Astrocyte (in vitro differentiated cells and primary cell): ENCODE data around the gene SLC35F2. TPM values are rescaled to one million over a fixed set of nuclear protein-coding genes. Genes with fewer than 3 reads are reported as not detected.

Source experiments
- DNase-seq: peaks from one replicate; pipeline ENCODE4 v3.0.0-alpha.2; 2010; ENCODE audit warnings: low read depth
- FAIRE-seq: peaks from 2 replicates; lab custom pipeline; 2011; peaks lifted over from hg19 to GRCh38; lab: Jason Lieb, UNC
- H2AFZ ChIP-seq: 2 replicates; pipeline ENCODE4 v1.6.0; 2012; ENCODE audit warnings: low read depth, low read length, inconsistent platforms
- H3K27ac ChIP-seq: 2 replicates; pipeline ENCODE4 v1.5.1; 2011; ENCODE audit warnings: low read depth, low read length, inconsistent platforms
- H3K27me3 ChIP-seq: 2 replicates; pipeline ENCODE4 v1.6.0; 2011; ENCODE audit warnings: low read length, inconsistent platforms; ENCODE audit not compliant: insufficient read depth
- H3K36me3 ChIP-seq: 2 replicates; pipeline ENCODE4 v1.5.1; 2011; ENCODE audit warnings: low read length, inconsistent platforms; ENCODE audit not compliant: insufficient read depth
- H3K4me1 ChIP-seq: 2 replicates; pipeline ENCODE4 v1.5.1; 2011; ENCODE audit warnings: low read length, inconsistent platforms; ENCODE audit not compliant: insufficient read depth
- H3K4me2 ChIP-seq: 2 replicates; pipeline ENCODE4 v1.6.0; 2012; ENCODE audit warnings: low read length, inconsistent platforms
- H3K4me3 ChIP-seq: 2 replicates; pipeline ENCODE4 v1.5.1; 2011; ENCODE audit warnings: low read depth, mild to moderate bottlenecking, low read length, inconsistent platforms; ENCODE audit not compliant: insufficient read depth
- H3K79me2 ChIP-seq: 2 replicates; pipeline ENCODE4 v1.6.0; 2012; ENCODE audit warnings: mild to moderate bottlenecking, low read length, inconsistent platforms; ENCODE audit not compliant: insufficient read depth
- H3K9ac ChIP-seq: 2 replicates; pipeline ENCODE4 v1.6.0; 2012; ENCODE audit warnings: mild to moderate bottlenecking, low read length, inconsistent platforms
- H3K9me3 ChIP-seq: 2 replicates; pipeline ENCODE4 v1.5.1; 2012; ENCODE audit warnings: low read depth, mild to moderate bottlenecking, low read length, inconsistent platforms; ENCODE audit not compliant: insufficient read depth
- H4K20me1 ChIP-seq: 2 replicates; pipeline ENCODE4 v1.6.0; 2012; ENCODE audit warnings: low read length, inconsistent platforms; ENCODE audit not compliant: insufficient read depth
- H3K27ac Mint-ChIP-seq: one replicate; pipeline ENCODE4 v1.8.0; 2021; ENCODE audit warnings: mild to moderate bottlenecking, mixed read lengths; ENCODE audit not compliant: unreplicated experiment
- H3K27me3 Mint-ChIP-seq: one replicate; pipeline ENCODE4 v1.8.0; 2021; ENCODE audit warnings: low read depth, mixed read lengths; ENCODE audit not compliant: unreplicated experiment
- H3K36me3 Mint-ChIP-seq: one replicate; pipeline ENCODE4 v1.8.0; 2021; ENCODE audit warnings: low read depth, mixed read lengths; ENCODE audit not compliant: unreplicated experiment
- H3K4me1 Mint-ChIP-seq: one replicate; pipeline ENCODE4 v1.8.0; 2021; ENCODE audit warnings: low read depth, mixed read lengths; ENCODE audit not compliant: unreplicated experiment
- H3K4me3 Mint-ChIP-seq: one replicate; pipeline ENCODE4 v1.8.0; 2021; ENCODE audit warnings: mild to moderate bottlenecking, moderate library complexity, mixed read lengths; ENCODE audit not compliant: unreplicated experiment
- H3K9me3 Mint-ChIP-seq: one replicate; pipeline ENCODE4 v1.8.0; 2021; ENCODE audit warnings: mild to moderate bottlenecking, mixed read lengths; ENCODE audit not compliant: unreplicated experiment
- EZH2 ChIP-seq: IDR thresholded peaks from 2 replicates; pipeline ENCODE4 v1.6.1; 2012; ENCODE audit warnings: mild to moderate bottlenecking, low read length, inconsistent platforms; ENCODE audit not compliant: insufficient read depth
- total RNA-seq: library from RNA; stranded (reverse); gene quantifications from 2 replicates; pipeline ENCODE4 v1.2.1, GENCODE V29; 2021
- TF ChIP-seq, protein P1 (sequence below): IDR thresholded peaks from 2 replicates; pipeline ENCODE4 v1.5.1; 2011; ENCODE audit warnings: low read depth, mild to moderate bottlenecking, inconsistent platforms, low read length, moderate library complexity; ENCODE audit not compliant: insufficient read depth

Gene SLC35F2
- total RNA-seq, 1 donor from 2014 or later: 52.5 TPM

DNA sequence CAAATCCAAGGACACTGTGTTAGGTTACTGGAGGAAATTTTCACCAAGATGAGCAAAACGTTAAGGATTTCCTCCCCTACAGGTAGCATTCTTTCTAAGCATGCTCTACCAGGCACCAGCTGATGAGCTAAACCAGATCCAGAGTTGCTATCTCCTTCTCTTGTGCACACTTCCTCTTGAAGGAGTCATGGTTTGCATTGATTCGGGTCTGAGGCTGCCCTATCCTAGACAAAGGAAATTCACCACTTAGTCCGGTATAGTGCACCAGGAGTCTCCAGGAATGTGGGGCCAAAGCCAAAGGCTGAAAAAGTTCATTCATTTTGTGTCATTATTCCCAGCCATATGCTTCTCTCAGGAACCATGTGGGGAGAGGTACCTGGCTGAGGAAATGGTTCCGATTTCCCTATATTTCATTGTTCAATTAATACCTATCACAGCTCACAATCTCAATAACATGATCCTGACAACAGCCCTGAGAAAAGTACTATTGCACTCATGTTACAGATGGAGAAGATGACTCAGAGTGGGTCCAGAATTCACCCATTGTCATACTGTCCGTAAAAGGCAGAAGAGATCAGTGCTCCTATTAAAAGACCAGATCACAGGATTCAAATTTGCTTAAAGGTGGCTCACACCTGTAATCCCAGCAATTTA lies 39.1 kb downstream of the SLC35F2 start:
- Mint-ChIP-seq H3K4me1 (peaks cover 35% of the 10 kb centered on the region), H3K27me3 (no peaks in the 10 kb centered on the region), H3K4me3 (no peak overlapping the region), H3K27ac (peak overlapping the region; percentile 54), H3K36me3 (no peaks in the 10 kb centered on the region), H3K9me3 (no peaks in the 10 kb centered on the region)
- H3K4me3 ChIP-seq: no peak overlapping the region
- H2AFZ ChIP-seq: no peak overlapping the region
- H3K9ac ChIP-seq: no peak overlapping the region
- peaks cover 5% of the 10 kb centered on the region for H4K20me1 ChIP-seq
- peaks cover 35% of the 10 kb centered on the region for H3K79me2 ChIP-seq
- peak overlapping the region; percentile 13 for H3K4me2 ChIP-seq
- FAIRE-seq (no peak), DNase-seq (peak; percentile 66)
- no peaks in the 10 kb centered on the region for H3K36me3 ChIP-seq
- TF ChIP-seq, protein P1, sequence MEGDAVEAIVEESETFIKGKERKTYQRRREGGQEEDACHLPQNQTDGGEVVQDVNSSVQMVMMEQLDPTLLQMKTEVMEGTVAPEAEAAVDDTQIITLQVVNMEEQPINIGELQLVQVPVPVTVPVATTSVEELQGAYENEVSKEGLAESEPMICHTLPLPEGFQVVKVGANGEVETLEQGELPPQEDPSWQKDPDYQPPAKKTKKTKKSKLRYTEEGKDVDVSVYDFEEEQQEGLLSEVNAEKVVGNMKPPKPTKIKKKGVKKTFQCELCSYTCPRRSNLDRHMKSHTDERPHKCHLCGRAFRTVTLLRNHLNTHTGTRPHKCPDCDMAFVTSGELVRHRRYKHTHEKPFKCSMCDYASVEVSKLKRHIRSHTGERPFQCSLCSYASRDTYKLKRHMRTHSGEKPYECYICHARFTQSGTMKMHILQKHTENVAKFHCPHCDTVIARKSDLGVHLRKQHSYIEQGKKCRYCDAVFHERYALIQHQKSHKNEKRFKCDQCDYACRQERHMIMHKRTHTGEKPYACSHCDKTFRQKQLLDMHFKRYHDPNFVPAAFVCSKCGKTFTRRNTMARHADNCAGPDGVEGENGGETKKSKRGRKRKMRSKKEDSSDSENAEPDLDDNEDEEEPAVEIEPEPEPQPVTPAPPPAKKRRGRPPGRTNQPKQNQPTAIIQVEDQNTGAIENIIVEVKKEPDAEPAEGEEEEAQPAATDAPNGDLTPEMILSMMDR: no peak
- TF ChIP-seq EZH2: no peak
- H3K27me3 ChIP-seq: no peaks in the 10 kb centered on the region
- H3K4me1 ChIP-seq: no peaks in the 10 kb centered on the region
- no peaks in the 10 kb centered on the region for H3K9me3 ChIP-seq
- H3K27ac ChIP-seq: no peak overlapping the region

DNA sequence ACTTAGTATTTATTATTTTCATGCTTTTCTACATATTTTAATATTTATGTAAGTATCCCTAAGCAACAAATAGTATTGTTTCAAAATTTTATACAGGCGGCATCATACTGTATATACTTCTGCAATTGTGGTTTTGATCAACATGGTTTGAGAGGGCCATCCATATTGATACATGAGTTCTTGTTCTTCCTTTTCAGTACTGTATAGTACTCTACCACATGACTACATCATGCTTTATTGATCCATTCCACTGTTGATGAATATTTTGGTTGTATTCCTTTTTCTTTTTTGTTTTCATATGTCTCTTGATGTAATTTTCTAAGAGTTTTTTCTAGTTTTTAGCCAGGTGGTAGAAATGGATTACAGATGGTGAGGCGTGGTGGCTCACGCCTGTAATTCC lies 40.1 kb downstream of the SLC35F2 start:
- H3K27ac Mint-ChIP-seq: peak overlapping the region; percentile 54
- no peaks in the 10 kb centered on the region for H3K9me3 Mint-ChIP-seq
- H3K4me1 Mint-ChIP-seq: peaks cover 35% of the 10 kb centered on the region
- Histone ChIP-seq H3K36me3 (no peaks in the 10 kb centered on the region), H3K4me3 (no peak overlapping the region), H4K20me1 (peaks cover 5% of the 10 kb centered on the region), H3K9me3 (no peaks in the 10 kb centered on the region), H3K79me2 (peaks cover 35% of the 10 kb centered on the region), H3K9ac (no peak overlapping the region), H3K27me3 (no peaks in the 10 kb centered on the region), H2AFZ (no peak overlapping the region), H3K4me2 (no peak overlapping the region), H3K27ac (no peak overlapping the region), H3K4me1 (no peaks in the 10 kb centered on the region)
- no peak overlapping the region for H3K4me3 Mint-ChIP-seq
- H3K36me3 Mint-ChIP-seq: no peaks in the 10 kb centered on the region
- FAIRE-seq (no peak), DNase-seq (no peak)
- H3K27me3 Mint-ChIP-seq: no peaks in the 10 kb centered on the region
- TF ChIP-seq EZH2: no peak
- TF ChIP-seq, protein P1: no peak

DNA sequence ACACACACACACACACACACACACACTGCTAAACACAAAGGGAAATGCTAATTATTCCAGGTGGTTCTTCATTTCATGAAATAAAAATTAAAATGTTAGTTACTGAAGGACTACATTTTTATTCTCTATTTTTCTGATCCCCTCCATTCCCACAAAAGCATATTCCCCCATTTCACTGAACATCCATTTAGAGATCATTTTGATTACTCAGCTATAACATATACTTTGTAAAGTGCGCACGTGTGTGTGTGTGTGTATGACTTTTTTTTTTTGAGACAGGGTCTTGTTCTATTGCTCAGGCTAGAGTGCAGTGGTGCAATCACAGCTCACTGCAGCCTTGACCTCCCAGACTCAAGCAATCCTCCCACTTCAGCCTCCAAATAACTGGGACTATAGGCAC lies 42.6 kb downstream of the SLC35F2 start:
- Mint-ChIP-seq H3K9me3 (no peaks in the 10 kb centered on the region), H3K4me1 (peaks cover 24% of the 10 kb centered on the region), H3K36me3 (peaks cover 3% of the 10 kb centered on the region), H3K27ac (no peak overlapping the region), H3K4me3 (no peak overlapping the region), H3K27me3 (no peaks in the 10 kb centered on the region)
- H3K4me1 ChIP-seq: no peaks in the 10 kb centered on the region
- H3K27me3 ChIP-seq: no peaks in the 10 kb centered on the region
- no peak overlapping the region for H3K27ac ChIP-seq
- H3K36me3 ChIP-seq: no peaks in the 10 kb centered on the region
- no peak for TF ChIP-seq EZH2
- TF ChIP-seq, protein P1: no peak
- no peak overlapping the region for H2AFZ ChIP-seq
- H3K4me3 ChIP-seq: no peak overlapping the region
- FAIRE-seq: no peak
- H3K9me3 ChIP-seq: no peaks in the 10 kb centered on the region
- DNase-seq: no peak
- H3K9ac ChIP-seq: no peak overlapping the region
- peaks cover 21% of the 10 kb centered on the region for H3K79me2 ChIP-seq
- H4K20me1 ChIP-seq: peaks cover 5% of the 10 kb centered on the region
- H3K4me2 ChIP-seq: no peak overlapping the region
